OCI-LY7 (cell line): ENCODE data around the gene FHOD3. TPM values are rescaled to one million over a fixed set of nuclear protein-coding genes. Genes with fewer than 3 reads are reported as not detected.

Source experiments
- BruUV-seq: library from RNA; stranded (reverse); fragments of 400-500 nt; replicated peaks from 2 replicates; lab custom pipeline; 2021; lab: Mats Ljungman, UMichigan
- CTCF ChIA-PET: fragments of 300-600 bp; sonication (Branson Sonifier 250); formaldehyde crosslinking; loops from one replicate; lab custom pipeline; 2022; ENCODE audit warnings: antibody characterized with exemption; ENCODE audit not compliant: unreplicated experiment; lab: Charles Lee
- POLR2A ChIA-PET: fragments of 300-600 bp; sonication (Branson Sonifier 250); formaldehyde crosslinking; loops from one replicate; lab custom pipeline; 2022; ENCODE audit warnings: antibody characterized with exemption; lab: Charles Lee
- DNase-seq: peaks from one replicate; pipeline ENCODE4 v3.0.0-alpha.2; 2015; ENCODE audit warnings: low spot score
- H2AFZ ChIP-seq: fragments of 200-600 bp; sonication (generic), shearing (Covaris generic); 2 replicates; pipeline ENCODE4 v1.6.1; 2014; ENCODE audit warnings: mild to moderate bottlenecking, antibody characterized with exemption, low read length, moderate library complexity
- H3K27ac ChIP-seq: fragments of 200-600 bp; sonication (generic); 2 replicates; pipeline ENCODE4 v1.5.1; 2014; ENCODE audit warnings: mixed run types, low read depth, mild to moderate bottlenecking, moderate library complexity, low read length, inconsistent platforms; ENCODE audit not compliant: poor library complexity, severe bottlenecking
- H3K36me3 ChIP-seq: fragments of 200-600 bp; sonication (generic); 2 replicates; pipeline ENCODE4 v1.6.1; 2014; ENCODE audit warnings: mild to moderate bottlenecking, antibody characterized with exemption, low read length, moderate library complexity, mixed read lengths; ENCODE audit not compliant: insufficient read depth
- H3K4me1 ChIP-seq: fragments of 200-600 bp; sonication (generic); 2 replicates; pipeline ENCODE4 v1.5.1; 2014; ENCODE audit warnings: mild to moderate bottlenecking, low read length; ENCODE audit not compliant: insufficient read depth, poor library complexity, severe bottlenecking
- H3K4me2 ChIP-seq: fragments of 200-600 bp; sonication (generic); 2 replicates; pipeline ENCODE4 v1.6.1; 2014; ENCODE audit warnings: mild to moderate bottlenecking, low read length
- H3K4me3 ChIP-seq: fragments of 200-600 bp; sonication (generic); 2 replicates; pipeline ENCODE4 v1.5.1; 2014; ENCODE audit warnings: mild to moderate bottlenecking, low read depth, low read length; ENCODE audit not compliant: poor library complexity, severe bottlenecking
- H3K79me2 ChIP-seq: fragments of 200-600 bp; sonication (generic); 2 replicates; pipeline ENCODE4 v1.6.1; 2016; ENCODE audit warnings: low read depth, mild to moderate bottlenecking, low read length, moderate library complexity, mixed read lengths; ENCODE audit not compliant: insufficient read depth
- H3K9me2 ChIP-seq: fragments of 200-600 bp; sonication (generic); 2 replicates; pipeline ENCODE4 v1.6.1; 2016; ENCODE audit warnings: mild to moderate bottlenecking, low read length, mixed read lengths; ENCODE audit not compliant: insufficient read depth
- H3K9me3 ChIP-seq: fragments of 200-600 bp; sonication (generic); 2 replicates; pipeline ENCODE4 v1.6.1; 2014; ENCODE audit warnings: mild to moderate bottlenecking, mixed run types, low read length, mixed read lengths
- H4K20me1 ChIP-seq: fragments of 200-600 bp; sonication (generic); 2 replicates; pipeline ENCODE4 v1.6.1; 2014; ENCODE audit warnings: mild to moderate bottlenecking, antibody characterized with exemption, low read length, moderate library complexity, mixed read lengths; ENCODE audit not compliant: insufficient read depth
- EZH2phosphoT487 ChIP-seq: fragments of 200-600 bp; sonication (generic); IDR thresholded peaks from 2 replicates; pipeline ENCODE4 v1.6.1; 2018; ENCODE audit warnings: low read depth, borderline replicate concordance, mild to moderate bottlenecking, mixed run types, antibody characterized with exemption, low read length, moderate library complexity, mixed read lengths
- intact Hi-C: fragments of 100-400 bp; cut with micrococcal nuclease; formaldehyde crosslinking; loops from one replicate; pipeline ENCODE4 v1.10.0; 2022; ENCODE audit not compliant: unreplicated experiment
- total RNA-seq, 2 experiments: library from RNA; depleted of rRNA in 1 of 2; stranded (reverse); fragments of >200 nt in 1 of 2; shearing (Covaris generic) in 1 of 2; gene quantifications; 2 replicates each; pipeline ENCODE4 v1.2.3, GENCODE V29; 2014 to 2022
- TF ChIP-seq, protein P1 (sequence below): fragments of 200-600 bp; sonication (generic); conservative IDR thresholded peaks from 2 replicates; pipeline ENCODE4 v1.5.1; 2014; ENCODE audit warnings: mild to moderate bottlenecking, antibody characterized with exemption, low read length, moderate library complexity, mixed read lengths

The FHOD3 gene
- total RNA-seq, 2 experiments from 2014 or later = 0.06 to 2.4 TPM

- no peaks in the 10 kb centered on the region for H3K9me3 ChIP-seq
- H3K27ac ChIP-seq = no peak overlapping the region
- intact Hi-C loops = no loop called here
- H3K4me3 ChIP-seq = no peak overlapping the region
- ChIA-PET CTCF (no interaction called here), POLR2A (no interaction called here)
- no peak overlapping the region for H2AFZ ChIP-seq
- H4K20me1 ChIP-seq = no peaks in the 10 kb centered on the region
- H3K9me2 ChIP-seq = no peaks in the 10 kb centered on the region
- no peaks in the 10 kb centered on the region for H3K36me3 ChIP-seq
- no TSS peak for BruUV-seq
- H3K4me2 ChIP-seq = no peak overlapping the region
- DNase-seq = no peak
- no peaks in the 10 kb centered on the region for H3K4me1 ChIP-seq
- TF ChIP-seq, protein P1, sequence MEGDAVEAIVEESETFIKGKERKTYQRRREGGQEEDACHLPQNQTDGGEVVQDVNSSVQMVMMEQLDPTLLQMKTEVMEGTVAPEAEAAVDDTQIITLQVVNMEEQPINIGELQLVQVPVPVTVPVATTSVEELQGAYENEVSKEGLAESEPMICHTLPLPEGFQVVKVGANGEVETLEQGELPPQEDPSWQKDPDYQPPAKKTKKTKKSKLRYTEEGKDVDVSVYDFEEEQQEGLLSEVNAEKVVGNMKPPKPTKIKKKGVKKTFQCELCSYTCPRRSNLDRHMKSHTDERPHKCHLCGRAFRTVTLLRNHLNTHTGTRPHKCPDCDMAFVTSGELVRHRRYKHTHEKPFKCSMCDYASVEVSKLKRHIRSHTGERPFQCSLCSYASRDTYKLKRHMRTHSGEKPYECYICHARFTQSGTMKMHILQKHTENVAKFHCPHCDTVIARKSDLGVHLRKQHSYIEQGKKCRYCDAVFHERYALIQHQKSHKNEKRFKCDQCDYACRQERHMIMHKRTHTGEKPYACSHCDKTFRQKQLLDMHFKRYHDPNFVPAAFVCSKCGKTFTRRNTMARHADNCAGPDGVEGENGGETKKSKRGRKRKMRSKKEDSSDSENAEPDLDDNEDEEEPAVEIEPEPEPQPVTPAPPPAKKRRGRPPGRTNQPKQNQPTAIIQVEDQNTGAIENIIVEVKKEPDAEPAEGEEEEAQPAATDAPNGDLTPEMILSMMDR = no peak
- no peak for TF ChIP-seq EZH2phosphoT487
- H3K79me2 ChIP-seq = no peaks in the 10 kb centered on the region
These were observed 60.6 kb downstream of the FHOD3 start for GRCh38 chr18:36358141-36358540.

- BruUV-seq = no TSS peak
- Histone ChIP-seq H3K36me3 (no peaks in the 10 kb centered on the region), H3K79me2 (no peaks in the 10 kb centered on the region), H3K4me3 (no peak overlapping the region), H3K9me3 (no peaks in the 10 kb centered on the region), H3K4me1 (no peaks in the 10 kb centered on the region), H3K9me2 (no peaks in the 10 kb centered on the region), H3K27ac (no peak overlapping the region), H2AFZ (no peak overlapping the region), H4K20me1 (no peaks in the 10 kb centered on the region), H3K4me2 (no peak overlapping the region)
- no peak for DNase-seq
- TF ChIP-seq, protein P1 = no peak
- no peak for TF ChIP-seq EZH2phosphoT487
- ChIA-PET CTCF (no interaction called here), POLR2A (no interaction called here)
- intact Hi-C loops = no loop called here
These were observed 62.9 kb downstream of the FHOD3 start for GRCh38 chr18:36360256-36360909.

DNA sequence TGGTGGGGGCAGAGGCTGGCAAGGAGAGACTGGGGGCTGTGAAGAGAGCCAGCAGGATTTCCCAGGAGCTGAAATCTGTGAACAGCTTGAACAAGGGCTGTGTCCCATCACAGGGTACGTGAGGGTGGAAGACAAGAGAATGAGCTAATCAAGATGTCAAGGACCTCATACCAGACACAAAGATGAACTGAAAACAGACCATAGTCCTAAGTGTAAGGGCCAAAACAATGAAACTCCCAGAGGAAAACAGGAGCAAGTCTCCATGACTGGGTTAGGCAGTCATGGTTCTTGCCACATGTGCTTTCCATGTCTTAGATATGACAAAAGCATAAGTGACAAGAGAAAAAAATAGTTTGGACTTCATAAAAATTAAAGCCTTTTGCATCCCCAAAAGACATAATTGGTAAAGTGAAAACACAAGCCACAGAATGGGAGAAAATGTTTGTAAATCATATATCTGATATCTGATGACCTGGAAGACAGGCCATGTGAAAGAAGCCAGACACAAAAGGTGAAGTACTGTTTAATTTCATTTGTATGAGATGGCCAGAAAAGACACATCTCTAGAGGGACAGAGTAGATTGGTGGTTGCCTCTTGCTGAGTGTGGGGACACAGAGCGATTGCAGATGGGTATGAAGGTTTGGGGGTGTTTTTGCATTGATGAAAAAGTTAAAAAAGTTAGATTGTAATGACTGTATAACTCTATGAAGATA, 67.6 kb downstream of the FHOD3 start:
- Histone ChIP-seq H3K9me3 (no peaks in the 10 kb centered on the region), H3K4me1 (no peaks in the 10 kb centered on the region), H3K4me2 (no peak overlapping the region), H3K9me2 (no peaks in the 10 kb centered on the region), H3K36me3 (no peaks in the 10 kb centered on the region), H2AFZ (no peak overlapping the region), H4K20me1 (no peaks in the 10 kb centered on the region), H3K4me3 (no peak overlapping the region), H3K79me2 (no peaks in the 10 kb centered on the region), H3K27ac (no peak overlapping the region)
- ChIA-PET CTCF (no interaction called here), POLR2A (no interaction called here)
- no peak for TF ChIP-seq EZH2phosphoT487
- TF ChIP-seq, protein P1 = no peak
- intact Hi-C loops = no loop called here
- no TSS peak for BruUV-seq
- DNase-seq = no peak
